NCI-H1105 (cell line): ENCODE data around the gene GCH1.

ENCODE experiments used
- DNase-seq: peaks from one replicate; lab custom pipeline; 2025; lab: John Stamatoyannopoulos, UW

Gene GCH1

GRCh38 chr14:54797556-54797955 is 105.1 kb downstream of the GCH1 start:
- DNase-seq: no peak

- no peak for DNase-seq
Measured at GRCh38 chr14:54796961-54797360, 105.7 kb downstream of the GCH1 start.

GRCh38 chr14:54794796-54795195 is 107.8 kb downstream of the GCH1 start:
- no peak for DNase-seq

GRCh38 chr14:54794159-54794558 is 108.5 kb downstream of the GCH1 start:
- no peak for DNase-seq

GRCh38 chr14:54792288-54792687 is 110.3 kb downstream of the GCH1 start:
- no peak for DNase-seq
